HG03095 (cell line): ENCODE measurements around the gene HIVEP3.

Experiments
- ATAC-seq: cut with Tn5 transposase; IDR thresholded peaks from one replicate; pipeline ENCODE4 v1.9.1; 2021; ENCODE audit warnings: moderate library complexity; ENCODE audit not compliant: unreplicated experiment

HIVEP3 gene

DNA sequence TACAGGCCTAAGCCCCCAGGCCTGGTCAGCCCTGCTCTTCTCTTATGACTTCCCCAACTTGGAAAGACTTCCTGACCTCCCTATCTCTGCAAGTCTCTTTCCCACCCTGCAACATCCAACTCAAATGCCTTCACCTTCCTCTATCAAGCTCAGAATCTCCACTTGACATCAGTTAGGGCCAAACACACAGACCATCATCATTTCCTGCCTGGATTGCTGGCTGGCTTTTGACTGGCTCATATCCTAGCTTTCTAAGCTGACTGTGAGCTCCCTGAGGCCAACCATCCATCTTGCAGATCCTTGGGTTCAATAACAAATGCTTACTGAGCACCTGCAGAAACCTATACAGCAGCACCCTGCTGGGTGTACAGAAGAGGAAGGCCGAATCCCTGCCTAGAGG lies 296.9 kb downstream of the HIVEP3 start:
- no peak for ATAC-seq

DNA sequence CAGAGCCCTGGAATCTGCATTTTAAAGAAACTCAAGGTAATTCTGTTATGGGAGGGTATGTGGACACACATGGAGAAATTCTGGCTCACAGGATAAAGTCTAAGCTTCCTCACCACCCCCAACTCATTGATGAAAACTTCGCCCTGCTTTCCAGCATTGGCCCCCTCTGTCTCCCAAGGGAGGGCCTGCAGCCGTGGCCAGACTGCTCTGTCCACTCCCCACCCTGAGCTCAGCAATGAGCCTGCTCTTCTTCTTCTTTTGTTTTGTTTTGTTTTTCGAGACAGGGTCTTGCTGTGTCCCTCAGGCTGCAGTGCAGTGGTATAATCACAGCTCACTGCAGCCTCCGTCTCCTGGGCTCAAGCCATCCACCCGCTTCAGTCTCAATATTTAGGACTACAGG lies 297.5 kb downstream of the HIVEP3 start:
- no peak for ATAC-seq

DNA sequence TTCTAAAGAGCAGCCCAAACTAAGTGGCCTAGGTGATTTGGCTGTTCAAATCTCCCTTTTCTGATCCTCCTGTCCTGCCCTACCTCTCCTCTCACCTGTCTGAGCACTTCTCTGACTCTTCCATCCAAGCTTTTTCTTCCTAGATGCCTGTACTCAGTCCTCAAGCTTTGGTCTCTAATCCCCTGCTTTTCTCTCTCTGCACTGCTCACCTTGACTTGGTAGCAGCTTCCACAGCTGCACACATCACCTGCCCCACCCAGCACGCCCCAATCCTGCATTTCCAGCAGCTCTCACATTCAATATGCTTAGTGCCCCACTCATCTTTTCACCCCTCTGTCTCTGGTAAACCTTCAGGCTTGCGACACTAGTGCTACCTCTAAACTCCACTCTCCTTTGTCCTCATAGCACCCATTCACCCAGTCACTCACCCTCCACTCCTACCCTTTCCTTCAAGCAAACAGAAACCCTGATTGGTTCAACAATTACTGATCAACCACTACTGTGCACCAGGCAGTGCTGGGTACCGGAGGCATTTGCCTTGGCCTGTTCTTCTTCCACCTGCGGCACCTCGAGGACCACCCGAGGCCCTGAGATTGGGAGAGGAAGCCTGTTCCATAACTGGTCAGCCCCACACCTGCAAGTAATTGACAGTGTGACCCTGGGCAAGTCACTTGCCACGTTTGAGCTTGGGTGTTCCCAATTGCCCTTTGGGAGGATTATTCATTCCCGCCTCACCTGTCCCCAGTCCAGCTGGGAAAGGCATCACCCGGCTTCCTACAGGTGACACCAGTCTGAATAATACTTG lies 298.2 kb downstream of the HIVEP3 start:
- ATAC-seq, result no peak

DNA sequence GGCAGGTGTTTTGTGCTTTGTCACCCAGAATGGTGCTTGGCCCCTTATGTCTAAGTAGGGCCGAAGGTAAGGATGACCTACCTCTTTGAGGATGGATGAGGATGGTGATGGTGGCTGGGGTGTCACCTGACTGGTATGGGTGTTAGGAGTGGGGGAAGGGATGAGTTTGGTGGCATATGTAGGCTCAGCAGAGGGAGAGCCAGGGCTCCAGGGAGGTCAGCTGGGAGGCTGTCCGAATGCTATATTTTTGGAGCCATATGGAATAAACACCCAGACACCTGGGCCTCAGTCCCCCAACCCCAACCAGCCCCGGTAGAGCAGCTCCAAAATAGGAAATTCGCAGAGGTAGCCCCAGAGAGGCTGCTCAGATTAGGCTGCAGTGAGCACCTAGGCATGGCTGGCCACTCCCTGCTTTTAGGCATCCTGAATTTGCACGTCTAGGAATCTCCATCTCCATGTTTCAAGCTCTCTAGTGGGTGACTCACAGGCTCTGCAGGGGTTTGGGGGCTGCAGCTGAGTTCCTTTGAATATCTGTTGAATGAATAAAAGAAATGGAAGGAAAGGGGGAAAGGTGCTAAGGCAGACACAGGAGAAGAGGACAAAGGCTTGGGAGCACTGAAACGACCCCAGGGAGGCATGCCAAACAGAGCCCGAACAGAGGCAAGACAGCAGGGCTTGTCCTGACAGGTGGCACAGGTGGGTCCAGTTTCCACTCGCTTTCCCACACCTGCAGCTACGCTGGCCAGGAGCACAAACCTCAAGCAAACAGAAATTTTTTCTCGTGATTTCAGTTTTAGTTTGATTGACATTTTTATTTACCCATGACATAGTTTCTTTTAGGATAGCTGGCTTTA lies 299.0 kb downstream of the HIVEP3 start:
- ATAC-seq, result no peak

DNA sequence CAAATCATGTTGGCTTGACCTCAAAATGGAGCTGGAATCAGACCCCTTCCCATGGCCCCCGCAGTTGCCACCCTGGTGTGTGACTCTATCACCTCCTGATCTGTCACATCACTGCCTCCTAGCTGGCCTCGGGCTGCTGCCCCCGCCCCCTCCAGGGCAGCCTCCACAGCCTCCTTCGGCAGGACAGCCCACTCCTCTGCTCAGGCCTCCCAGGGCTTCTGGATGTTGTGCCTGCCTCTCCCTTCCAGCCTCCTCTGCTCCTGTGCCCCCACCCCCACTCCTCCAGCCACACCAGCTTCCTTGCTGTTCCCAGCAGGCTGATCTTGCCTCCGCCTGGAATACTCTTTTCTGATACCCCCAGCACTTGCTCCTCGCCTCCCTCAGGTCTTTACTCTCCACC lies 299.9 kb downstream of the HIVEP3 start:
- ATAC-seq, result no peak

DNA sequence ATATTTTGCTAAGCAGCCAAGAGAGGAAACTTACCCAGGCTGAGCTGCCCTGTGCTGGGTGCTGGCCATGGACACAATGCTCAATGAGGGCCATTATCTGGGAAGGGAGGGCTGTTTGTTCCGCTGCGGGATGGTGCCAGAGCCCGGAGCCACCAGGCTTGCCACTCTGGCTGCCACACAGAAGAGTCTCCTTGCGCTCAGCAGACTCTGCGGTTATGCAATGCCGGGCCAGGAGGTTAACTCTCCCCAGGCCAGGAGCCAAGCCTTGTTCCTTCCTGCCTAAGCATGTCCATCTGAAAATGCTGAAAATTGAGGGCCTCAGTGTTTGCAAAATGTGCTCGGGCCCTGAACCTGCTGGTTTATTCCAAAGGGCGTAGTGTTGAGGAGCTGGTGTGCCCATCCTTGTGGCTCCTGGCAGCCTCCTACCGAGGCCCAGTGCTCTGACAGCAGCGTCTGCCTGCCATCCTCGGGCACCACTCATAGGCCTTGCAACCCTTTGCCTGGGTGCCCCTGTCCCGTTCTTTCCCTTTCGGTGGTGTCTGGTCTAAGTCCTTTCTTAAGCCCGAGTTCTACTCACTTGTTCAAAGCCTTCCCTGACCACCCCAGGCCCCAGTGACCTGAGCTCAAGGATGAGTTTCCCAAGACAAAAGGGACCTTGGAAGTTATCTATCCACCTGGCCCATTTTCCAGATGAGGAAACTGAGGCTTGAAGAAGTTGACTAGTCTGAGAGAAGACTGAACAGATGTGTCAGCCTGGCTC lies 300.5 kb downstream of the HIVEP3 start:
- no peak for ATAC-seq

DNA sequence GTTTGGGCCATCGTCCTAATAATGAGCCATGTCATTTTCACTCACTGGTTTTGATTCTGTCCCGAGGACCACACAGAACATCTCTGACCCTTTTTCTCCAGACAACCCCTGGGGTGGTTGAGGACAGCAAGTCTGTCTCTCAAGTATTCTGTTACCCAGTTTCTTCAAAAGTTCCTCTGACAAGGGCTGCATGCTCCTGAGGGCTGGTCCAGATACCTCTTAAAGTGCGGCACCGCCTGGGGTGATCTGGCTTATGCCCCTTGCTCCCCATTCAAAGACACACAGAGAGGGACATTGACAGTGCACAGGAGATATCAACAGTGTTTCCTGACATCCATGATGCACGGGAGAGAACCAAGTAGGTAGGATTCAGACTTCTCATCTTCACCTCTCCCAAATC lies 301.4 kb downstream of the HIVEP3 start:
- ATAC-seq, result no peak

DNA sequence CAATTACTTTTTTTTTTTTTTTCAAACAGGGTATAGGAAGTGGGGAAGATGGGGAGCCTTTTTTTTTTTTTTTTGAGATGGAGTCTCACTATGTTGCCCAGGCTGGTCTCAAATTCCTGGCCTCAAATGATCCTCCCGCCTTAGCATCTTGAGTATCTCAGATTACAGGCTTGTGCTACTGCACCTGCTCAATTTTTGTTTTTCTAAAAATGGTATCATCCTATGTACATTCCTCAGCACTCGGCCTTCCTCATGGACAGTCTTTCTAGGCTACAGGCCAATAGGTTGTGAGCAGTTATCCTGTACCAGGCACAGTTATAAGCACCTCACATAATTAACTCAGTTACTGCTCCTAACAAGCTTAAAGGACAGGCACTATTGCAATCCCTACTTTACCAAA lies 302.2 kb downstream of the HIVEP3 start:
- ATAC-seq, result no peak

DNA sequence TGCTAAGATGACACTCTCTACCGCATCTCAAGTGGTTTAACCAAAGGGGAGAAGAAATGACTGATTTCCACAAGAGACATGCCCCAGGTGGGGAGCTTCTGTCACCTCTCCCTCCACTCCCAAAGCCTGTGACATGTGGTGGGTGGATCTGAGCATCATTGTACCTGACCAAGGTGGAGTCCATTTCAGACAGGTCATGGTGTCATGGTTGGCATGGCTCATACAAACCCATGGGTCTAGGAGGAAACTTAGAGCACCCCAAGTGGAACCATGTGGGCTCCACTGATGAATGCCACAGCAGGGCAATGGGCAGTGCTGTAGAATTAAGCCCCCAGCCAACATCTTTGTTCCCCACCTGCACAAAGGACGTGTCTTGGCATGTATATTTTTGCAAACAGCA lies 302.7 kb downstream of the HIVEP3 start:
- no peak for ATAC-seq

DNA sequence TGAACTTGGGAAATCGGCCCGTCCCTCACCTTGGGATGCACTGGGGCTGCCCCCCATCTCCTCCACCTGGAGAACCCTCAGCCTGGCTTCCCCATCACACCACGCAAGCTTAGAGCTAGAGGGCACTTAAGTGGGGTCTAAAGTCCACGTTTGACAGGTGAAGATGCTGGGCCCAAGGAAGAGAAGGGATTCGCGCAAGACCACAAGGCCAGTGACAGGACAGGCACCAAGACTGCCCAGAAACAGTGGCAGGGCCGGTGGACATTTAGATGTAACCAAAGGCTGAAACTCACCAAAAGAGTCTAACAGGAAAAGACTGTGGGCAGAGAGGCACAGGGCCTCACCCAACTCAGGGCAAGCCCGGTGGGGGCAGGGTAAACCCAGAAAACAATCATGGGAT lies 303.4 kb downstream of the HIVEP3 start:
- ATAC-seq, result no peak

DNA sequence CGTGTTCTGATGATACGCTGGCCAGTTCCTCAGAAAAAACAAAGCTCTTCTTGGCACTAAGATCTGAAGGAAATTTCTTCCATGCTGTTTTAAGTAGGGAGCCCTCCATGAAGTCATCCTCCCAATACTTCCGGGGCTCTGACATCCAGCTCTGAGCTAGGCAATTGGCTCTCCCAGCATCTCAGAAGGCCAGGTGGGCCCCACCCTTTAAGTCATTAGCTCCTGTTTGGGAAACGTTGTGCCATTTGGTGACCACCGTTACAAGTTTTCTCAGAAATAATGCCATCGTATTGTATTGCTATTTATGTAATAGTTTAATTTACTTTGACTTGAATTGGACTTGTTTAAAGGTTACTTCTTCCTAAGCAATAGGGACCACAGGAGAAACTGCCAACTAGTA lies 303.9 kb downstream of the HIVEP3 start:
- no peak for ATAC-seq

DNA sequence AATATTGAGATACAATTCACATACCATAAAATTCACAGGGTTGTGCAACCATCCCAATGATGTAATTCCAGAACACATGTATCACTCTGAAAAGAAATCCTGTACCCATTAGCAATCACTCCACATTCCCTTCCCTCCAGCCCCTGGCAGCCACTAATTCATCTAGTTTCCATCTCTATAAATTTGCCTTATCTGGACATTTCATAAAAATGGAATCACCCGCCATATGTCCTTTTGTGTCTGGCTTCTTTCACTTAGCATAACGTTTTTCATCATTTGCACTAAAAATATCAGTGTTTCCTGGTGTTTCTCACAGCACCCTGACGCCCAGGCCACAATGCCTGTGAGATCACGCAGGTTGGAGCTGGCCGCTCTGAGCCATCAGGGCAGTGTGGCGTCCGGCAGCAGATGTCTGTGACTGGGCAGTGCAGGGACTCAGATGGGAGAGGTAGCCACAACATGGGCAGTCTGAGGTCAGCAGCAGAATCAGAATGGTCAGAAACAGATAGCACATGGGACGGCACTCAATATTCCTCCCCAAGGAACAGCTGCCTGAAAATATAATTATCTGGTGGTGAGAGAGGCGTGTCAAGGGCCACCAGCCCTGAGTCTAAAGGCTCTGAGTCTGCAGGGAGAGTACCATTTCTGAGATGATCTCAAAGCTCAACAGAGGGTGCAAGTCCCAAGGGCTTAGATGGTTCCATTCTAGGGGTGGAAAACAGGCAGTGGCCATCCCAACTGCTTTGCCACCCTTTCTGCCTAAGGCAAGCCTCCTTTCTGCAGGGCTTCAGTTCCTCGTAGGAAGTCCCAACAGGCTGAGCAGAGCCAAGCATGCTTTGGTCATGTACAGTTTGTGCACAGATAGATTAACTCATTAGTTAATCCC lies 304.8 kb downstream of the HIVEP3 start:
- no peak for ATAC-seq

DNA sequence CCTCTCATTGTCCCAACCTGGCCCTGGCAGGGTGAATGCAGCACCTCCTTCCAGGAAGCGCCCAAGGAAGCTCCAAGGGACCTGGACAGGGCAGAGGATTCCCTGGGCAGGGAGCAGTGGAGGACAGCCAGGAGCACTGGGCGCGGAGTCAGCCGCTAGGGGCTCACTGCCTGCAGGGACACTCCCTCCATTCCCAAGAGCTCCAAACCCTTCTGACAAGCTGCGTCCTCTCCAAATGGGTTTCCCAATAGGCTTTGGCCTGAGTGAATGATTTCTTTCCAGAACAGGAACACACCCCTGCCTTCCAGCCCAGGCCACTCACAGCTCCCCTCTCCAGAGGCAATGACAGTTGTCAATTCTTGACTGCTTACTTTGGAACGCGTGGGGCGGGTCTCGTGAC lies 305.8 kb downstream of the HIVEP3 start:
- ATAC-seq, result no peak

DNA sequence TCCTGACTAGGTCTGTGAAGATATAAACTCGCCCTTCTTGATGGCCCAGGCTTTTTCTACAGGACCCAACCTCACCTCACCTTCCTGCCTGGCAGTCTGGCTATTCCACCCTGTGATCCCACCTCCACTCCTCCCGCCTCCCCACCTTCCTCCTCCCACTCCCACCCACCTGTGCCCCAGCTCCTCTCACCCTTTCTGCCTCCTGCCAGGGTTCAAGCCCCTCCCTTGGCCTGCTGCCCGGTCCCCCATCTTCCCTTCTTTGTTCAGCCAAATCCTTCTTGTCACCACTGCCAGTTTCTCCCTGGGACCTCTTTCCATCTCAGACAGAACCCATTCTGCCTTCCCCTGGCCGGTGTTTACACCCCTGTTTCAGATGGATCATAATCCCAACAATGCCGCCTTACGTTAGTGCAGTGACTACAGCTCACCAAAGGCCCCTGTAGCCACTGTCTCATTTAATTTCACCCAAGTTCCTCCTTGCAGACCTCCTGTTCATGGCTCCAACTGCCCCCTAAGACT lies 306.7 kb downstream of the HIVEP3 start:
- ATAC-seq, result no peak

DNA sequence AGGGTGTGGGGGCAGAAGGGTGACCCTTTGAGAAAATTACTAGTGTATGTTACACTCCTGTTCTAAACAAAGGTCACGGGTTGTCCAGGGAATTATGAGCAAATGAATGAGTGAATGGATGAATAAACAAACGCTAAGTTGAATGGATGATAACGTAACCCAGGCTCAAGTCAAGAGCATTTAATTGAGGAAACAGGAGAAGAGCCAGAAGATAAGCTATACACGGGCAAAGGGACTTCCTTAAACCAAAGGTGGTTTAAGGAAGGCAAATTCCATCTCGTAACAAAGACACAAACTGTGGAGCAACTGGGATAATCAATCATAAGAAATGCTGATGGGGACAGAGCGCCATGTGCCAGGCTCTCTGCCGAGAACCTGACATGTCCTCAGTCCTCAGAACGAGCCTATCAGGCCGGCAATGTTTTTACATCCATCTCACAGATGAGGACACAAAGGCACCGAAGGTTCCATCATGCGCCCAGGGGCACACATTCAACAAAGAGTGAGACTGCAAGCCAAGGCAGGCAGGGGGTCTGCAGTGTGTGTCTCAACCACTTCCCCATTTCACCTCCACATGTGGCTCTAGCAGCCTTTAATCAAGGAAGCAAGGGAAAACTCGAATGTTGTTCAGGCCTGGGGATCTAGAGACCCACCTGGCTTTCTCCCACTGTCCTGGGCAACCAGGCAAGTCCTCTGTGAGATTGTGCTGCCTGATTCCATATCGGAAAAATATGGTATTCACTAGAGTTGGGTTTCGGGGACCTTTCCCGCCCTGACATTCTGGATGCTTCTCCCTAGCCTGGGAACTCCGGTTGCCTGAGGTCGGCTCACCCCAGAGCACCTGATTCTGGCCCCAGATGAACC lies 307.4 kb downstream of the HIVEP3 start:
- no peak for ATAC-seq

DNA sequence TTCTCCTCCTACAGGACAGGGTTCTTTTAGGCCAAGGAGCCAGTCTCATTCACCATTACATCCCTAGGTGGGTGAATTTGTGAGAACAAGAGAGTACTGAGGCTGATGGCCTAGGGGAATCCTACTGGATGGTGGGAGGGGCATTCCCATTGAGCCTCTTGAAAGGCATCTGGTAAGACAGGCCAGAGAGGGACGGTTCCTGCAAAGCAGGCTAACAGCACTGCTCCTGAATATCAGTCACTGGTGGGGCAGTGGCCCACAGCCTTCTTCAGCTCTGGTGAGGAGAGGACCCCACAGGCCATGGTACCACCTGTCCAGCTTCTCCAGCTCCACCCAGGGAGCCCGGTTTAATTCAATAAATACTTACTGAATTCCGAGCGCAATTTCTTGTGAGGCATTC lies 308.4 kb downstream of the HIVEP3 start:
- ATAC-seq, result no peak

DNA sequence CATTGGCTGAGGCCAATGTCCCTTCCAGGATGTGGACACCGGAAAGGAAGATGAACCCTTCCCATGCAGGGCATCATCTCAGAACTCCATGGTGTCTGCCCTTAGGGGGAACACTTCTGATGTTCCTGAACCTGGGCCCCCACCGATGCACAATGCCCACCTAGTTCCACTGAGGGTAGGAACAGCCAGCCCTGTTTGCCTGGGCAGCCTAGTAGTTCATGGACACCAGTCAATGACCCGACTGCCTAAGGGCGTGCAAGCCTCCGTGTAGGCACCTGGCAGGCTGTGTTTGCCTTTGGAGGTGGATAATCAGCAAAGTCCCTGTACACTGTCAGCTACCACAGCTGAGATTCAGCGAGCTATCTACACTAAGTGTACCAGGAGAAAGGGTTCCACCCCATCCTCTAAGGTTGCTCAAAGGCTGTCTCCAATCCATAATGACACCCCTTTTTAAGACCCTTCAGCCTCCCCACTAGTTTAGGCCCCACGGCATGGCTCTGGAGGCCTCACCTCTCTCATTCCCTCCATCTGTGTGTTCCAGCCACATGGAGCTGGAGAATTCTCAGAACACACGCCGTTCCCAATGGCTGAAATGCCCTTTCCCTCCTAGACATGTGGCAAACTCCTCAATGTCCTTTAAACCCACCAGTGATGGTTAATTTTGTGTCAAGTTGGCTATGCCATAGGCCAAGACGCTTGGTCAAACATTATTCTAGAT lies 309.4 kb downstream of the HIVEP3 start:
- no peak for ATAC-seq

DNA sequence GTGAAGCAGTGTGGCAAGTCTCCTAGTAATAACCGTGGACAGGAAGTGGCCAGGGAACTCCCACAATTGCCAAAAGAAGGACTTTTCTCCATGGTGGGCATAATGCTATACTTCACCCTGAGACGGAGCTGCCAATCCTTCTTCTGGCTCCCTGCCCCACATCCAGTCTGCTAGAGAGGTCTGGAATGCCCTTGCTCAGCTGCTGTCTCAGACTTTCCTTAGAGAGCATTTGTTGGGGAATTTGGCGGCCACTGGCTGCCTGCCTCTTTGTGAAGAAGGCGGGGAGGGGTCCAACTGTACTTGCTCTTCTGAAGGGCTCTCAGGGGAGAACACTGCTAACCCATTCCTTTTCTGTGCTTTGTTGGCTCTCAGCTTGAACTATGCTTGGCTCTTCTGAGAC lies 310.5 kb downstream of the HIVEP3 start:
- ATAC-seq, result no peak

DNA sequence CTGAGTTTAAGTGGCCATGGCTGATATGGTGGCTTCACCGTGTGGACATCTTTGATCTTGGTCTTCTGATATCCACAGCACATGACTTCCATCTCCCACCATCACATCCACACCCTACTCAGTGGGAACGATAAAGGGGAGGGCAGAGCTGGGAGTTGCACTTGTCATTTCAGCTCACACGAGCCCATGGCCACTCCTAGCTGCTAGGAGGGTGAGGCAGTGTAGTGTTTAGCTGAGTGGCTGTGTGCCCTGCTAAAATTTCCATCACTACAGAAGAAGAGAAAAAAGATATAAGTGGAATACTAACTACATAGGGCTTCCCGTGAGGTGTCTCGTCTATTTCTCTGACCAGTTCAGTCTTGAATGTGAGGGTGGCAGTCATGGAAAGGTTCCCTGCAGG lies 310.9 kb downstream of the HIVEP3 start:
- ATAC-seq, result no peak
